Measurements from ENCODE around the gene WNK2.
"Not testable (repeated sequence)": the region's sequence is repeated elsewhere in the genome, so short reads cannot be mapped to it uniquely, and the experiment has no call there.

The WNK2 gene

DNA sequence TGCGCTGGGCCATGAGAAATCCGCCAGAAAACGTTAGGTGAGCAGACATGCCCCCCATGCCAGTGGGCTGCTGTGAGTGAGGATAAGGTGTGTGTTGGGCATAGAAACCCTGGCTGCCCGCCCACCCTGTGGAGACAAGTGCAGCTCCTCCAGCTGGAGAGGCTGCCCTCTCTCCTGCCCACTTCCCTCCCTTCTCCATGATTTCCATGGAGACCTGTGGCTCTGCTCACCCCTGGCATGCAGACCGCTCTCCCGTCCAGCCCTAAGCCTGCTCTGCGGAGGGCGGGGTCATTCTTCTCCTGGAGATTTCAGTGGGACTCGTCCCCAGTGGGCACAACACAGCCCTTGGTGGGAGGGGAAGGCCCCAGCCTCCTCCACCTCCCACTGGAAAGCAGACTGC lies 134.5 kb downstream of the WNK2 start:
- DNase-seq, result no peak

DNA sequence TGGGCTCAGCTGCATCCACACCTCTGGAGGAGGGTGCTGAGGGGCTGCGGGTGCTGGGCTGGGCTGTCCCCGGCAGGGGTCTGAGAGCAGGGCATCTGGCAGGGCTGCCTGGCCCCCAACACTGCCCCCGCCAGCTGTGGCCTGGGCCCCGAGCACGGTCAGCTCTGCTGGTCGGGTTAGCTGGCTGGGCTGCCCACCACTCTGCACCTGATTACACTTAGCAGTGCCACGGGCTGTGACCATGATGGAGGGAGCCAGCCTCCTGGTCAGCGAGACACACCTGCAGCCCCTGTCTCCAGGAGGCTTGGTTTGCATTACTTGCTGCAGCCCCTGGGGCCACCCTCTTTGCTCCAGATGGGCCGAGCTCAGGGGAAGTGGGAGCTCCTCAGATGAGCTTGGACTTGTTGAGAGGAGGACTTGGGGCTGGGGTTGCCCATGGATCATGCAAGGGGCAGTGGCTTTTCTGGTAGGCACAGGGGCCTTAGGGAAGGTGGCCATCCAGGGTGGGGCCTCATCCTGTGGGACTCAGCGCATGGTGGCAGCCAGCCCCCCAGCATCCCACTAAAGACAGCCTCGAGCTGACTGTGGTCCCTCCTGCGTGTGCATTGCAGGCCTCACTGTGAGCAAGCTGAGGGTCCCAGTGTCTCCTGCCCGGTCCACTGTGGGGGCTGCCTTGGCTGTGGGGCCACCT lies 135.5 kb downstream of the WNK2 start:
- DNase-seq, result no peak

DNA sequence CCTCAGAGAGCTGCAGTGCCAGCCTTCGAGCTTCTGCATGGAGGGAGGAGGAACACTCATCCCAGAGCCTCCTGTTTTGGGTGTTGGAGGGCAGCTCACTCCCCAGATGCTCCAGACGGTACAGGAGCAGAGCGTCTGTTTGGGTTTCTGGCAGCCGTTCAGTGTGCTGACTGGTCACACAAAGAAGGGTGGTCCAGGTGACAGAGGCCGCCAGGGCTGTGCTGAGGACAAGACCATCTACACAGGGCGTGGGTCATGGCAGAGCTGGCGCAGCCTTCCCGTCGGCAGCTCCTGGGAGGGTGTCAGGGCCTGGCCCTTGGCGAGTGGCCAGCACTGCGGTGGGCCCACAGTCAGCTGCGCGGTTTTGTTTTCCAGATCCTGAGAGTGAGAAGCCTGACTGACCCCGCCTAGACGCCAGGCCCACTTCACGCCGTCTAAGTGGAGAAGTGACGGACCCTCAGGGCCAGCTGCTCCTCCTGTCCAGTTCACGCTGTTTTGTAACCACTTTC lies 136.1 kb downstream of the WNK2 start:
- DNase-seq, result no peak

GRCh38 chr9:93320591-93321219 lies 136.8 kb downstream of the WNK2 start:
- DNase-seq, result no peak

DNA sequence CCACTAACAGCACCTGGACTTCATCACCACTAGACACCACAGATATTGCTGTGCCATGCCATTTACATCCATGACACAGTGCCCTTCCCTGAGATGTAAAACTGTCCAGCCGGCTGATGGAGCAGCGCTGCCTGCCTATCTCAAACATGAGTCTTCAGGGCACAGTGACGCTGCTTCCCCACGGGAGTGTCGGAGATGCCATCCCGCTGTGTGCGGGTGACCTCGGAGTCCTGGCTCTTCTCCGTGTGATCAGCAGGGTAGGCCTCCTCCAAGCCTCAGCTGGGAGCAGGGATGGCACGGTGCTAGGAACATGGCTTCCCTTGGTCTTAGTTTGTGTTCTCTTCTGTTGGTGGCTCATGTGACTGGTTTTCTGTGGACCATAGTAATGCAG lies 137.3 kb downstream of the WNK2 start:
- no peak for DNase-seq

GRCh38 chr9:93323446-93323954 lies 139.6 kb downstream of the WNK2 start:
- not testable (repeated sequence) for DNase-seq

GRCh38 chr9:93324191-93324834 lies 140.4 kb downstream of the WNK2 start:
- DNase-seq, result no peak

DNA sequence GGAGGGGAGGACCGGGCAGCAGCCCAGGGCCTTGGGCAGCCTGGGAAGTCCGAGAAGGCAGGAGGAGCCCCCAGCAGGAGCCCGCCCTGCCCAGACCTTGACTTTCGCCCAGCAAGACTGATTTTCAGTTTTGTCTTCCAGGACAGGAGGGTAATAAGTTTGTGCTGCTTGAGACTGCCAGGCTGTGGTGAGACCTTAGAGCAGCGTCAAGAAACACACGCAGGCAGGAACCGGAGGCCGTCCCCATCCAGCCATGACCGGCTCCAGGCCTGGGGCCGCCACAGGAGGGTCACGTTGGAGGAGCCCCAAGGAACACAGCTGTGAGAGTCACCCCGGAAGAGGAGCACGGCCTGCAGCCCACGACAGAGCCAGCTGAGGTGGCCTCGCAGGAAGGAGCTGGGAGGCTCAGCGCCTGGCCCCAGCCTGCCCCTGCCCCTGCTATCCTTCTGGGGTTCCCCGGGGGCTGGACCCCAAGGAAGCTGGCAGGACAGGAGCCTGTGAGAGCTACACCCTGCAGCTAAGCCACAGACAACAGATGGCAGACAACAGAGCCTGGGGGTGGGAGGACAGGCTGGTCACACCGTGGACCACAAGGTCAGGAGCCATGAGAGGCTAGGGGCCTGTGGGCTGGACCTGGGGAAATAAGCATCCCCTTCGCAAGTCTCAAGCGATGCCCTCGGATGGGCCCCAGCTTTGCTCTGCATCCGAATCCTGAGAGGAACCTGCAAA lies 141.5 kb downstream of the WNK2 start:
- no peak for DNase-seq

- DNase-seq, result no peak
Observed at GRCh38 chr9:93326056-93326455, 142.1 kb downstream of the WNK2 start.

DNA sequence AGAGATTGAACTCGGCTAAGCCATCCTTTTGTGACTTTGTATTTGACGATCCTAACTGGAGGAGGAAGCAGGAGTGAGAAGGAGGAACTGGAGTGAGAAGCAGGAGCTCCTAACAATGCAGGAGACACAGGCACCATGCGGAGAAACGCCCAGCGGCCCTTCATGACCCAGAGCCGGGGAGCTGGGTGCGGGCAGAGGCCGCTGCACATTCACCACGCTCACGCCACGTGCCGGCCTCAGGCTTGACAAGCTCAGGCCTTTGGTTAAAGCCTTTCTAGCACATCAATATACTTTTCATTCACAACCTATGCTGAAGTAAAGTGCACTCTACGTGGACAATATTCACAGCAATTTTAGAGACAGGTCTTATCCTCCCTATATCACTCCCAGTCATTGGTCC lies 142.7 kb downstream of the WNK2 start:
- no peak for DNase-seq

- no peak for DNase-seq
Observed at GRCh38 chr9:93329629-93330280, 145.8 kb downstream of the WNK2 start.

- DNase-seq, result no peak
Observed at GRCh38 chr9:93332317-93332716, 148.4 kb downstream of the WNK2 start.

- no peak for DNase-seq
Observed at GRCh38 chr9:93336720-93337119, 152.8 kb downstream of the WNK2 start.

DNA sequence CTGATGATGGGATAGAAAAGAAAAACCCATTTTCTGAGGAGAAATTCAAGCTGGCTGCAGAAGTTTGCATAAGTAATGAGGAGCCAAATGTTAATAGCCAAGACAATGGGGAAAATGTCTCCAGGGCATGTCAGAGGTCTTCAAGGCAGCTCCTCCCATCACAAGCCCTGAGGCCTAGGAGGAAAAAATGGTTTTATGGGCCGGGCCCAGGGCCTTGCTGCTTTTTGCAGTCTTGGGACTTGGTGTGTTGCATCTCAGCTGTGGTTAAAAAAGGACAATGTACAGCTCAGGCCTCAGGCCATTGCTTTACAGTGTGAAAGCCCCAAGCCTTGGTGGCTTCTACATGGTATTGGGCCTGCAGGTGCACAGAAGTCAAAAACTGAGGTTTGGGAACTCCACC lies 154.3 kb downstream of the WNK2 start:
- not testable (repeated sequence) for DNase-seq

DNA sequence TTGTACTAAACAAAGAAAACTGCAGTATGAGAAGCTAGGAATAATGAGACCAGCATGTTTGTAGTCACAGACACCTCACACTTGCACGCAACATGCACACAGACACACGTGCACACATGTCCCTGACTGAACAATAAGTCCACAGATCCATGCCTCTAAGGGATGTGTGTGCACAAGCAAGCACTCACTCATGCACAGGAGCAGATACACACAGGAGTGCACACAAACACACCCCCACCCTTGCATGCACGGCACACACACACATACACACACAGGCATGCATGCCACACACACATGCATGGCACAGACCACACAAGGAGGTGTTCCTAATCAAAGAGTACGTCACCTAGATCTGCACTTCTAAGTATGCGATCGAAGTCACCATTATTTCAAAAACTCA lies 156.2 kb downstream of the WNK2 start:
- DNase-seq, result no peak

GRCh38 chr9:93341820-93342219 lies 157.9 kb downstream of the WNK2 start:
- DNase-seq, result not testable (repeated sequence)

DNA sequence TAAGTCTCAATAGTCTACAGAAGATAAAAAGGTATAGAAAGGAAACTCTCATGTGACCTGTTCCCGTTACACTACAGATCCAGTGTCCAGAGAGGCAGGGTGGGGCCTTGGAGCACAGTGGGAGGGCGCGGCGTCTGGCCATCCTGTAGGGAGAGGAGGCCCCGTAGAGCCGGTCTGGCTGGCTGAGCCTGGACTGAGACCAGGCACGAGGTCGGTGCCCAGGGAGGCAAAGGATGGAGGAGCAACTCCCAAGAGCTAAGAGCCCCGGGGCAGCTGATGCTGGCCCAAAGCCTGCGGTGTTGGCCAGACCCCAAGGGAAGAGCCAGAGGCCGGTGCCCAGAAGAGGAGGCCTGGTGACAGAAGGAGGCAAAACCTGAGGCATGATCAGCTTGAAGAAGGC lies 158.5 kb downstream of the WNK2 start:
- not testable (repeated sequence) for DNase-seq

DNA sequence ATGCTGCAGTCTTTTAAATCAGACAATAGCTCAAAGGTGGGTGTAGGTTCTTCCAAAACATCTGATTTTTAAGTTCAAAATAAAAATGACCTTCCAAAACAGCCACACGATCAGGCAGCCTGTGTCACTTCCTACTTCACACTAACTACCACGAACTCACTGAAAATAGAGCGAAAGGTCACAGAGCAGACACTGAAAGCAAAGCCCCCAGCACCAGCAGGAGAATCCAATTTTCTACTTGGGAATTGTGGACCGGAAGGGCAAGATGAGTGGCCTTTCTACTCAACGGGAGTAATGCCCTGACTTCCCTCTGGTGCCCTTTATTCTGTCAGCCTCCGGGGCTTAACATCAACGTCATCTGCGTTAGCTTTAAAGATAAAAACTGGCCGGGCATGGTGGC lies 159.7 kb downstream of the WNK2 start:
- DNase-seq, result no peak

DNA sequence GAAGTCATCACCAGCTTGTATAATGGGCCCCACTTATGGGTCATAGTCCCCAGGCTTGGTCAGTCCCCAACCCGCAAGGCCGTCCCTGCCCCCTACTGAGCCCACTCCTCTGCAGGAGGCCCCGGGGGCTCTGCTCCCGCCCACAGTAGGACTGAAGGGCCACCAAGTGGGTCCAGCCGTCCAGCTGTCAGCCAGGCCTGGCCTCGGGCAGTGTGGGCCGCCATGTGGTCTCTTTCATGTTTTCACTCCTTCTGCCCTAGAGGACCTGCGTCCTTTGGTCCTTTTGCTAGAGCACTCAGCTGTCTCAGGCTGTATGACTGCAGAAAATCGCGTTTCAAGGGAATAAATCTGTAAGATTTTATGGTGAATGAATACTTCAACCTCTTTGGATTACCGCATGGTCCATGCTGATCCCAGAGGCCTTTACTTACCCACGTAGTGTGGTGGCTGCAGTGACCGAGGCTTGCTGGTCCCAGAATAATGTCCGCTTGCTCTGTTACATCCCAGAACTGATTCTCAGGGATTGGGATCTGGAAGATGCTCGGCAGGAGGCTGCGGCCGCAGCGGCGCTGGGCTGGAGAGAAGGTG lies 161.8 kb downstream of the WNK2 start:
- DNase-seq, result no peak

GRCh38 chr9:93346231-93347112 lies 162.5 kb downstream of the WNK2 start:
- DNase-seq, result peak; percentile 34

DNA sequence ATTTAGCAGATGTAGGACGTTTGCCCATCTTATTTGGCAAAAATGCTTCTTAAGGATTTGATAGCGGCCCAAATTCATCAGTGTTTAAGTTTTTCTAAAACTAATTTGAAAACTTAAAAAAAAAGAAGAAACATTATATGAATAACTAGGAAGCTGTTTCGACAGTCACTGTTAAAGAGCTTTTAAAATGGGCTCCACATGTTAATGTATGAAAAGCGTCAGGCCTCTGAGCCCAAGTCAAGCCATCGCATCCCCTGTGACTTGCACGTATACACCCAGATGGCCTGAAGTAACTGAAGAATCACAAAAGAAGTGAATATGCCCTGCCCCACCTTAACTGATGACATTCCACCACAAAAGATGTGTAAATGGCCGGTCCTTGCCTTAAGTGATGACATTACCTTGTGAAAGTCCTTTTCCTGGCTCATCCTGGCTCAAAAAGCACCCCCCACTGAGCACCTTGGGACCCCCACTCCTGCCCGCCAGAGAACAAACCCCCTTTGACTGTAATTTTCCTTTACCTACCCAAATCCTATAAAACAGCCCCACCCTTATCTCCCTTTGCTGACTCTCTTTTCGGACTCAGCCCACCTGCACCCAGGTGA lies 163.5 kb downstream of the WNK2 start:
- not testable (repeated sequence) for DNase-seq

All from DMS53 (cell line).